RPMI7951 (cell line): ENCODE measurements around the gene SCAANT1. TPM values are rescaled to one million over a fixed set of nuclear protein-coding genes. Genes with fewer than 3 reads are reported as not detected.
A peak's percentile ranks its signal among the peaks of the same experiment; 100 is the strongest.

Experiments used
- DNase-seq: peaks from one replicate; pipeline ENCODE4 v3.0.0-alpha.2; 2012; ENCODE audit warnings: low read depth
- total RNA-seq: library from RNA; depleted of rRNA; stranded (reverse); fragments of >200 nt; shearing (Covaris generic); gene quantifications from 2 replicates; pipeline ENCODE4 v1.2.3, GENCODE V29; 2014

Gene SCAANT1
- total RNA-seq, 1 experiment from 2014 or later = not detected

DNA sequence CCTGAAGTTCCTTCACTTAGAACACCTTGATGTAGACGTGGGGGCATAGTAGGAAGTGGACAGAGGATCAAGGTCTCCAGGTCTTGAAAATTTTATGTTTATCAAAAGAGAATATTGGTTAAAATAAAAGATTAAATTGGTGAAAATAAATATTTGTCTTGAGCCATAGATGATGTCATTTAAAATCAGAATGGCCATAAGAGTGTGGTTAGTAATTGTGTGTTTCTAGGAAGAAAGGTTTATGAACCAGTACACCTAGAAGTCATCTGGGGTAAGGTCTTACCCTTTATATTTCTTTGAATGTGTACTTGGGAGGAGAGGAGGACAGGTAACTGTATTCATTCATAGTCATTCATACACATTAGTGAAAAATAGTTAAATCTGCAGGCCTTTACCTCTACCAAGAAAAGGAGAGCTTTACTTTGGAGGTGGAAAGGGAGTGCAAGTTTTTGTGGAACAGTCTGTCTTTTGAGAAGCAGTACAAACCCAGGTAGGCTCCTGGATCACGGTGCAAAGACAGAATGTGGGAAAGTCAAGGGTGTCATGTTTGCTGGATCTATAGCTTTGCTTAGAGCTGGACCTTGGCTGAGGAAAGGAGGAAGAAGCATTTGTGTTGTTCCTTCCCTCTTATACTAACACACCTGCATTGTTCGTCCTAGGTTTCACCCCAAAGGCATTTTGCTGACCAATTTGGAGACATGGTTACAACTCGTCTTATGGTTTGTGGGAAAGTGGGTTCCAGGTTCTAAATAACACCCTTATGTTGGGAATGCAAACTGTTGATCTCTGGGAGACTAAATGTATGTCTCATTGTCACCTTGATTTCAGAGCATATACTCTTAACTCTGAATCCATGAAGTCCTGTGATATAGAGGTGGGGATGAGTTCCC lies 6.2 kb downstream of the SCAANT1 start:
- DNase-seq = no peak

DNA sequence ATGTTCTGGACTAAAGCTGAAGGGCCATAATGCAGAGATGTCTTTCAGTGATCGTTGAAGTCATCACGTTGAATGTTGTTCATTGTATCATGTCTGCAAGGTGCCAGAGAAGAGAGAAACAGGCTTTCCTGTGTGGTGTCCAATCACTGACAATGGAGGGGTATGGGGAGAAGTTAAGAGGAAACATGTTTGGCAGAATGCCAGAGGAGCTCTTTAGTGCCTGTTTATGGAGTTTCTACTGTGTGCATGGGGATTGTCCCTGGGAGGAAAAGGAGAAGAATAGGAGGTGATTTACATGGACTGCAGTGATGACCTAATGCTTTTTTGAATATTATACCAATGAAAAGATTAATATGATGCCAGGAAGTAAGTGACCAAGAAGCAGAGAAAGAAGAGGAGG lies 11.7 kb downstream of the SCAANT1 start:
- no peak for DNase-seq

DNA sequence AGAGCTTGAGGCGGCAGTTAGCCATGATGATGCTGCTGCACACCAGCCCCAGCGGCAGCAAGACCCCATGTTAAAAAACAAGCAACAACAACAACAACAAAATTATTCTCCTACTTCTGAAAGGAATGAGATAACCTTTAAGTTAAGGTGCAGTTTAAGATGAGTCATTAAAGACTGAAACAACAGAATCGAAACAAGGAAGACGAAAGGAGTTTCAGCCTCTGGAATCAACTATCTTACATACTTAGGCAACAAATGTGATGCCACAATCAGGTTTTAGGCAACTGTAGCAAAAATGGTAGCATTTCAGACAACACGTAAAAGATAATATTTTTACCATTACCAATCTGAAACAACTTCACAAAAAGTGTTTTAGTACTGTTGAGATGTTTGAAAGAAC lies 12.2 kb downstream of the SCAANT1 start:
- no peak for DNase-seq

DNA sequence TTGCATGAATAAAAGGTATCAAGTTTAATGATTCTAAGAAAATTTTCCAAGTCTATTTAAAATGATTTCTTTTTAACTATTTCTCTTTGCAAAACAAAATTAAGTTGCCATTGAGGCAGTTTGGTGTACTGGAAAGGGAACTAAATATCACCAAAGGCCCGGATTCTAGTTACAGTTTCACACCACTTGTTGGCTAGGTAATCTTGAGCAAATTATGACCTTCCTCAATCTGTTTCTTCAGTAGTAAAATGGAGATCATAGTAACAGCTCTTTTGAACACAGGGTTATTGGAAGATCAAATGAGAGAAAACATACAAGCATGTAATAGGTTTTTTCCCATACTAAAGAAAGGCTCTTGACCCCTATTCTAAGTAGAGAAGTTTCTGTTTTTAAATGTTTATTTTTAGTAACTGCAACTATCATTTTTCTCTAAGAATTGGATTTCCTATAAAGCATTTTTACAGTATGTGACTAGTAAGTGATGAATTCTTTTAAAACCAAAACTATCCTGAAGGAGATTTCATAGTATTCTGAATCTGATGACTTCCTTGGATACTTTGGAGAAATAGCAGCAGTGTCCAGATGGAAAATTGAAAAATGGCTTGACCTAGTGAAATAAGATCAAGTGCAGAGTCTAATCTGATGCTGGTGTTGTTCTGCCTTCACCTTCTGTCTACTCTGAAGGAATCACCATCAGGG lies 15.7 kb downstream of the SCAANT1 start:
- DNase-seq = no peak

DNA sequence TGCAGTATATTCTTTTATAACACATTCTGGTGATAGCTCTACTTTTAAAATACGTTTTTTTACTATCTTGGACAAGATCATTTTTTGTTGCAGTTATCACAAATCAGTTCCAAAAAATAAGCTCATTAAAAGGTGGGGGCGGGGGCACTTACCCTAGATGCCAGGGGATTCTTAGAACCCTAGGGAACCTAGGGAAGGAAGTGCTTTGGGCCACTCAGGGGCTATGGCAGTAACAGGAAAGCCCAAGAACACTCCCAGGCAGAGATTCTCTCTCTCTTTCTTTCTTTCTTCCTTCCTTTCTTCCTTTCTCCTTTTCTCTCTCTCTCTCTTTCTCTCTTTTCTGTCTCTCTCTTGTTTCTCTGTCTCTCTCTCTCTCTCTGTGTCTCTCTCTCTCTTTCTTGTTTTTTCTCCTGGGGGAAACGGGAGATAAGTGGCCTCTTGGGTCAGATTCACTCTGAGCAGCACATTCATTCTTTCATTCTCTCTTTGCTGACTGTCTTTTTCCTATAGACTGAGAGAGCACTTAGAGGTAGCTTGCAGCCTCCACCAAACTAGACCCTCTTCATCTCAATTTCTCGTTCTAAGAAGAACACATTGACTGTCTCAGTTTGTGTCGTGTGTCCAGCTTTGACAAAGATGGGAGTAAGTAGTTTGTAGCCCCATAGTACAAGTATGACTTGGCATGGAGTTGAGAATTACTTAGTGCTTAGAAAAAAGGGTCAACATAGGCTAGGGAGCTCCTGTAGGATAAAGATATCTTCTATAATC lies 16.6 kb downstream of the SCAANT1 start:
- no peak for DNase-seq

DNA sequence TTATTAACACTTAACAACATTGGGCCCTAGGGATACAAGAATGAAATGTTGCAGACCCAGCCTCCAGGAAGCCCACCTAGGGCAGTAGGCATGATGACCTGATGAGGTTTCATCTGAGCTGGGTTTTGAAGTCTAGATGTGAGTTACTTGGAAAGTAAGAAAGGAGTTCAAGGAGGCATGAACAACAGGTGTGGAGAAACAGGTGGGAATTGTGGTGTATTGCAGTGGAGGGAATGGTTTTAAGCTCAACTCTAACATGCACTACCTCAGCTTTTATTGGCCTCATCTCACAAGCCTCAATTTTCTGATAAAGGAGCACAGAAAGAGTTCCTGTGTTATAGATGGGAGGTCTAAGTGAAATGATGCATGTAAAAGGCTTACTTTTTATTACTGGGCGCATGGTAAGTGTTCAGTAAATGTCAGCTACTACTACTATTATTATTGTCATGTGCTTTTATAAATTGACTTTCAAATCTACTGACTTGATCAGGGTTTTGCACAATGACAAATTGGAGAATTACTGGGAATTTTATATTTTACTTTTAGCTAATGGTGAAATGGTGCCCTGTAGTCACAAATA lies 19.3 kb downstream of the SCAANT1 start:
- no peak for DNase-seq

DNA sequence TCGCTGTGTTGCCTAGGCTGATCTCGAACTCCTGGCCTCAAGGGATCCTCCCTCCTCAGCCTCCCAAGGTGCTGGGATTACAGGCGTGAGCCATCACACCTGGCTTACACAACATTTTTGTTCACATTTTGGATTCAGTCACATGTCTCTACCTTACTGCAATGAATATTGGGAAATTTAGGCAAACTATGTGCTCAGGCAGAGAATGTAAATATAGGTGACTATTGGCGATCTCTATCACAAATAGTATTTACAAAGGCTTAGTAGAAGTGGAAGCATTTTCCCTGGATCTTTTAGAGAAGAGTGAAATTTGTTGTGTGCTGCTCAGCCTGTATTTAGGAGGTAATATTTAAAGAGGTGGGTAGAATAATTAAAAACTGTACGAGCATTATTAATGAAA lies 20.7 kb downstream of the SCAANT1 start:
- DNase-seq = no peak

DNA sequence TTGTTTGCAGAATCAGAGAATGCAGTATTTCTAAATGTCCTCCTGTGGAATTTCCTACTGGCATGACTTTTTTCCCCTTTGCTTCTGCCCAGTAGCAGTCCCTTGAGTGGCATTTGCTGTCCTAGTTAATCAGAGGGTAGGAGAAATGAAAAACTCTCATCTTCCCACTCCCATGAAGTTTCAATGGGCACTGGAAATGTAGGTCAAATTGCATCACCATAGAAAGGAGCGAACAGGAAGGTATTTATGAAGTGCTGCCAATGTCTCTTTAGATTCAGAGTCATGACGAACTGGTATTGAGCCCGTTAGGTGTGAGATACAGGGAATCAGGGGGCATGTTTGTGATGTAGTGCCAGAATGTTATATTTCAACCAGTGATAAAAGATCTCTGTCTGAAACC lies 25.3 kb downstream of the SCAANT1 start:
- DNase-seq = no peak

DNA sequence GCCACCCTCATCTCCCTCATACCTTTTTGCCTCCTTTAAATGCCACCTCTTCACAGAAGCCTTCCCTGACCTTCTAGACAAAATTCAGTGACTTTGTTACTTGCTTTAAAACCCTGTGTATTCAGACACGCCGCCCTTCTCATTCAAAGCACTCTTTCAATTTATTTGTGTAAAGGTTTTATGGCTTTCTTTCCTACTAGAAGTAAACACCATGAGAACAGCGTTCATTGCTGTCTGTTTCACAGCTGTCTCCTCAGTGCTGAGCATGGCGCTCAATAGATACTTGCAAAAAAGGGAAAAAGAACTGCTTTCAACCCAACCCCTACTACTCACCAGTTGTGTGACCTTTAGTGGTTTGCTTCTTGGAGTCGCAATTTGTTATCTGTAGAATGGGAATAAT lies 31.5 kb downstream of the SCAANT1 start:
- DNase-seq = no peak

DNA sequence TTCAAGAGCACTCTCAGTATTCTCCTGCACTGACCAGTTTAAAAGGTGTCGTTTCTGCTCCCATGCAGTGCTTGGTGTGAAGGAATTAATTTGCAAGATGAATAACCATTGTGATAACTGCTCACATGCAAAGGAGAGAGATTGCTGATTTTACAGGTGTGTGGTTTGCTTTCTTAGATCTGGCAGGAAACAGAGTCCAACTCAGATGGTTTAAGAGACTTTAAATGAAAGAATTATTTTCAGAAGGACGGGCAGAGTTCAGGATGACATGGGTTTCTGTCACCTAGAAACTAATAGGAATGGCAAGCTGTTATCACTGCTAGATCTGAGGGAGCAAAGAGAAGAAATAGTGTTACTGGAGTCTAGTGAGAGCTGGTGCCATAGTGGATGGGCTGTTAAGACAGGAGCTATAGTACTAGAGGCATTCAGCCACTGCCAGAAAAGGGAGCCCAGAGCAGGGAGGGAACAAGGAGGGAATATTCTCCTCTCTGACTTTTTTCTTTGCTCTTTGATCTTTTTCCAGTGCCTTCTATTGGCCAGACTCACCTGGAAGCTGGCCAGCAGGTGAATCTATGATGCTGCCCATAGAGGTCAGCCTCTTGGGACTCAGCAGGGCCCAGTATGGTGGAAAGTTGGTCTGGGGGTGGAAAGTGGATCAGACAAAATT lies 33.7 kb downstream of the SCAANT1 start:
- DNase-seq = no peak

DNA sequence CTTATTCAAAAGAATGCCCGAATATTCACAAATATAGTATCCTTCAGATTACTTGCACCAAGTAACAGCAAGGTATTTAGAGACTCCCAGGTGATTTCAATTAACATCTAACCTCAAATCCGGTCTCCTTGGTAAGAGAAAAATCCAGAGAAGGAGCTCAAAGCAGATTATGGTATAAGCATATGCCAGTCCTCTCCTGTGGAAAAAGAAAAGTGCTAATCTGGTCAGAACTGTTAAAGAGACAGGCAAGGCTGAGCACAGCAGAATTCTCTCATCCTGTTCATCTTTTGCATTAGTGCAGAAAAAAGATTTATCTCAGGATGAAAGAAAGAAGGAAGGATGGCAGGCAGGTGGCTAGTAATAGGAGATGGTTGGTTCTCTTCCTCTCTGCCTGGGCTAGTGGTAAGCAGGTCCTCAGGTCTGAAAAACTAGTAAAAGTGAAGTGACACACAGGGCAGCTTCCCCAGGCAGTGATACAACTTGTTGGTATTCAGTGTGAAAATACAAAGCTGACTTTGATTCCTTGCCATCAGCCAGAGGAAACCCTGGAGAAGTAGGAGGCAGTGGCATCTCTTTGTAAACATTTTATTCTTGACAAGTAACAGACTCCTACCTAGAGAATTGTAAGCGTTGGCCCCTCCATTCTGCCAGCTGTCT lies 34.3 kb downstream of the SCAANT1 start:
- no peak for DNase-seq

DNA sequence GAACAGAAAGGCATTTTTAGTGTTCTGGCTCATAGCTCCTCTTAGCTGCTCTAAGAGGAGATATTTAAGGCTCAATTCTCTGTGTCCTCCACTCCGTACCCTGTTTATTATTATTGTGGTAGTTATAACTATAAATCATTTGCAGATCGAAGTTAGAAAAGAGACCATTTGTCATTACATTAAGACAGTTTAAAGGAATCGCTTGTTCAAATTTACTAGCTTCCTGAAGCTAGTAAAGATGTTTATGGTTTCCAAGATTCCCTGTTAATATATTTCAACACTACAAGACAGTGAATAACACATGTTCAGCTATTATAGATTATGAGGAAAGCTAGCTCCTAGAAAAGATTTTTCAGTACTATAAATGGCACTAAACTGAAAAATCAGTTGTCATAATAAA lies 35.9 kb downstream of the SCAANT1 start:
- DNase-seq = no peak

DNA sequence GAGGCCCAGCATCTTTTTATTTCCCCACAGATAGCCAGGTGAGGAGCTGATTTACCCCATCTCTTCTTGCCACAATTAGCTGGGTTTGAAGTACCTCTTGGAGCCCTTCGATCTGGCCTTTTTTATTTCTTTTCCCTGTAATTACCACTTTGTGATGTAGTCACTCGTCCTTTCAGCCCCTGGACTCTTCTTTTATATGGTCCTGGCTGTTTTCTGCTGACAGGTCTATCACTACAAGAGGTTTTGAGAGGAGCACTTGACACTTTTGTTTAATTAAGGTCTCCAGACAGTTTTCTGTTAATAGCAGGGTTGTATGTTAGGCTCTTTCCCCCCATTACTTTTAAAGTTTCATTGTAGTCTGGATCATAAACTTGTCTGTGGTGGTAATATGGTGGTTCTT lies 36.7 kb downstream of the SCAANT1 start:
- DNase-seq = no peak

DNA sequence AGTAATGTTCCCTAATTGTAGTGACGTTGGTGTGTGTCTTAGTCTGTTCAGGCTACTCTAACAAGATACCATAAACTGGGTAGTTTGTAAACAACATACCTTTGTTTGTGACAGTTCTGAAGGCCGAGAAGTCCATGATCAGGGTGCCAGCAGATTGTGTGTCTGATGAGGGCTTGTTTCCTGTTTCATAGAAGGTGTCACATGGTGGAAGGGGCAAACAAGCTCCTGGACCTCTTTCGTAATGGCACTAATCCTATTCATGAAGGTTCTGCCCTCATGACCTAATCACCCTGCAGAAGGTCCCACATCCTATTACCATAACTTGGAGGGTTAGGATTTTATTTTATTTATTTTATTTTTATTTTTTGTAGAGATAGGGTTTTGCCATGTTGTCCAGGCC lies 37.4 kb downstream of the SCAANT1 start:
- DNase-seq = no peak

DNA sequence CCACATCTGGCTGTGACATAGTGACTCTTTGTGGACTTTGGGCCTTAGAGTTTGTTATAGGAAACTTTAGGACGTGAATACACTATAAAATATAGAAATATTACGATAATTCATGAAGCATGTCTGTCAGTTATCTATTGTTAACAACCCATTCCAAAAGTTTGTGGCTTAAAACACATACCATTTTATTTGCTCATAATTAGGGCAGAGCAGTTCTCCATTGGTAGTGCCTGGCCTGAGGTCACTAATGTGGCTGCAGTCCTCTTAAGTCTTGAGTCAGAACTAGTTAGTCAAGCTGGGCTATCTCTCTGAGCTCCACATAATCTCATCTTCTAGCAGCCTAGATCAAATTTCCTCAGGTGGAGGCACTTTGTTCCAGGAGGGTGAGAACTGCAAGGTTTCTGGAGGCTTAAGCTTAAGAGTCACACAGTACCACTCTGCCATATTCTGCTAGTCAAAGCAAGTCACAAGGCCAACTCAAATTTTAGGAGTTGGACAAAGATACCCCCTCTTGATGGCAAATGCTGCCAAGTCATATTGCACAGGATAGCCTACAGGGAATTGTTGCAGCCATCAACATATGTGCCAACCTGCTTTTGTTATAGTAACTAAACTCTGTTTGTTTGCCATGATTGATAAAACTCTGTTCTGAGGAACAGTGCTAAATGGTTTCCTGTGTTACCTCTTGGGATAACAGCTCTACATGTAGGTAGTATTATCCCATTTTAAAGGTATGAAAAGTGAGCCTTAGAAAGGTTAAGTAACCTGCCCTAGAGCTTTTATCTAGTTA lies 39.9 kb downstream of the SCAANT1 start:
- peak; percentile 85 for DNase-seq

DNA sequence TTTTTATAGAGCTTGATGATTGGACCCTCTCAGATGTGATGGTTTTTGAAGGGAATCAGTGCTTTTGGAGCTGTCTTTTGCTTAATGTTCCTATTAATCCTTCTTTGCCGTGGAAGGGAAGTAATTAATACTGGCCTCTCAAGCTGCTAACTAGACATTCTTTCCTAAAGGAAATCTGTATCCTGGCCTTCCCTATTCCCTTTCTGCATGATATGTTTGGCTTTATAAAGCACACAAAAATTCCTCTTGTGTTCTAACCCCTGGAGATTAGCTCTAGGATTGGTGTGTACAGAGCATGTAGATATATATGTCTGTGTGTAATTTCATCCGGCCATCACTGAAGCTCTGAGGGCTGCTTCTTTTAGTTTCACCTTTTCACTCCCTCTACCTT lies 41.6 kb downstream of the SCAANT1 start:
- DNase-seq = no peak

DNA sequence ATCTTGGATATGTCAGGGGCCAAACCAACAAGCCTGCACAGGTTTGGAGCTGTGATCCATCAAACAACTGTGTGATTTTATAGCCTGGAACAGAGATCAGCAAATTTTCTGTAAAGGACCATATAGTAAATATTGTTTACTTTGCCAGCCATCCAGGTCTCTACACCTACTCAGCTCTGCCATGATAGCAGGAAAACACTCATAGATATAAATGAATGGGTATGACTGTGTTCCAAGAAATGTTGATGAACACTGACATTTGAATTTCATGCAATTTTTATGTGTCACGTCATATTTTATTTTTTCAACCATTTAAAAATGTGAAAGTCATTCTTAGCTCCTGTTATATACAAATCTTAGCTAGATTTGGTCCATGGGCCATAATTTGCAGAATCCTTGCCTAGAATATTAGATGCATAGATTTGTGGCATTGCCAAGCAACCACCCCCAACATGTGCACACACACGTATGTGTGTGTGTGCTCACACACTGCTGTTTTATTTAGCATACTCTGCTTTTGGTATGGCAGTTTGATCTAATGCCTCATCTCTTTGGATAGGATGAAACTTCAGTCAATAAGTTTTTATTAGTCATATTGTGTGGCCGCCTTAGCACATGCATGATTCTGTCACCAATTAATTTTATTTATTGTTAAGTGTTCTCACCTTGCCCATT lies 42.1 kb downstream of the SCAANT1 start:
- no peak for DNase-seq

DNA sequence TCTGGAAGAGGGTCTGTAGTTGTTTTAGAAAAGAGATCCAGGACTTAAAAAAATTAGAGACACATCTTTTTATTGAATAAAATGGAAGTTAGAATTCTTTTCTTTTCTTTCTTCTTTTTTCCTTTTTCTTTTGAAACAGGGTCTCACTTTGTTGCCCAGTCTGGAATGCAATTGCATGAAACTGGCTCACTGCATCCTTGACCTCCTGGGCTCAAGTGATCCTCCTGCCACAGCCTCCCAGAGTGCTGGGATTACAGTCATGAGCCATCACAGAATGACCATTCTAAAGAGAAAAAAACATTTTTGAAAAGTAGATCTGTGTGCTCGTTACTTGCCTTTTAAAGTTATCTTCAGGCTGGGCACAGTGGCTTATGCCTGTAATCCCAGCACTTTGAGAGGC lies 45.0 kb downstream of the SCAANT1 start:
- no peak for DNase-seq

DNA sequence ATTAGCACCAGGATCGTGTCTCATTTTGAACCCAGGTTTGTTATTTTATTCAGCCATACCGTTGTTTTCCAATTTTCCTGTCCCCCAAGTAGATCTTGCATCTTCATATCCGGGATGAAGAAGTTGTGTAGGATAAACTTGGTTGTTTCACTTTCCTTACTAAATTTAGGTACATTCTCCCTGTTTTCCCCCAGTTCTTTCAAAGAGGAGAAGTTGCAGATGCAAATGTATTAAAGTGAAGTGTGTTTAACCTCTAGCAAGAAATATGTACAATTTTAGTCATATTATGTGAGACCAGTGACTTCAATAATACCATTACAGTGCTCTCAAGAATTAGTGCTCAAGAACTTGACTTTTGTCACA lies 47.2 kb downstream of the SCAANT1 start:
- peak; percentile 6 for DNase-seq
